GM06990 (cell line): ENCODE data around the gene TIMD4.
A peak's percentile ranks its signal among the peaks of the same experiment; 100 is the strongest.

Source experiments
- DNase-seq: peaks from one replicate; pipeline ENCODE4 v3.0.0-alpha.2; 2011; ENCODE audit not compliant: insufficient read length; ENCODE audit errors: extremely low read depth
- H3K27me3 ChIP-seq: replicated peaks from 2 replicates; pipeline ENCODE4 v1.6.0; 2011; ENCODE audit warnings: low read length; ENCODE audit not compliant: control insufficient read depth, insufficient read depth
- H3K36me3 ChIP-seq: 2 replicates; pipeline ENCODE4 v1.5.1; 2011; ENCODE audit warnings: low read length; ENCODE audit not compliant: control insufficient read depth, insufficient read depth
- H3K4me3 ChIP-seq: replicated peaks from 2 replicates; pipeline ENCODE4 v1.5.1; 2011; ENCODE audit warnings: low read depth, mild to moderate bottlenecking, control low read depth, low read length
- CTCF ChIP-seq: IDR thresholded peaks from 2 replicates; pipeline ENCODE4 v1.5.1; 2011; ENCODE audit warnings: low read length, control low read depth, mild to moderate bottlenecking, inconsistent platforms; ENCODE audit not compliant: insufficient read depth, poor library complexity, severe bottlenecking

Gene TIMD4

GRCh38 chr5:156893517-156893916, 69.5 kb downstream of the TIMD4 start:
- DNase-seq = peak; percentile 59
- no peaks in the 10 kb centered on the region for H3K36me3 ChIP-seq
- no peak overlapping the region for H3K4me3 ChIP-seq
- no peaks in the 10 kb centered on the region for H3K27me3 ChIP-seq
- no peak for TF ChIP-seq CTCF

- Histone ChIP-seq H3K27me3 (no peaks in the 10 kb centered on the region), H3K36me3 (no peaks in the 10 kb centered on the region), H3K4me3 (no peak overlapping the region)
- no peak for TF ChIP-seq CTCF
- DNase-seq = no peak
Observed at GRCh38 chr5:156892864-156893263, 70.2 kb downstream of the TIMD4 start.

- no peak for DNase-seq
- no peak for TF ChIP-seq CTCF
- no peaks in the 10 kb centered on the region for H3K36me3 ChIP-seq
Observed at GRCh38 chr5:156892223-156892622, 70.8 kb downstream of the TIMD4 start.

GRCh38 chr5:156888520-156888919, 74.5 kb downstream of the TIMD4 start:
- TF ChIP-seq CTCF = no peak
- DNase-seq = no peak
- Histone ChIP-seq H3K36me3 (no peaks in the 10 kb centered on the region), H3K27me3 (no peaks in the 10 kb centered on the region), H3K4me3 (no peak overlapping the region)

More at GRCh38 chr5:156892223-156892622, 70.8 kb downstream of the TIMD4 start:
- H3K27me3 ChIP-seq = no peaks in the 10 kb centered on the region
- no peak overlapping the region for H3K4me3 ChIP-seq

GRCh38 chr5:156883316-156883875, 79.6 kb downstream of the TIMD4 start:
- Histone ChIP-seq H3K36me3 (no peaks in the 10 kb centered on the region), H3K27me3 (no peaks in the 10 kb centered on the region), H3K4me3 (no peak overlapping the region)
- no peak for TF ChIP-seq CTCF
- no peak for DNase-seq
